Keratinocyte (primary cell): ENCODE data around the gene SKIC2. TPM values are rescaled to one million over a fixed set of nuclear protein-coding genes. Genes with fewer than 3 reads are reported as not detected.

Experiments used
- DNase-seq: peaks from one replicate; pipeline ENCODE4 v3.0.0-alpha.2; 2011; ENCODE audit warnings: low read depth, missing footprints, low spot score
- FAIRE-seq: peaks from 2 replicates; lab custom pipeline; 2011; peaks lifted over from hg19 to GRCh38; lab: Jason Lieb, UNC
- H2AFZ ChIP-seq: 2 replicates; pipeline ENCODE4 v1.6.0; 2012; ENCODE audit warnings: low read length, control low read depth, inconsistent platforms; ENCODE audit not compliant: control insufficient read depth
- H3K27ac ChIP-seq: 2 replicates; pipeline ENCODE4 v1.5.1; 2011; ENCODE audit warnings: low read length; ENCODE audit not compliant: control insufficient read depth, insufficient read depth
- H3K27me3 ChIP-seq: 3 replicates; pipeline ENCODE4 v1.6.0; 2011; ENCODE audit warnings: low read length; ENCODE audit not compliant: control insufficient read depth, insufficient read depth; ENCODE audit errors: extremely low read depth
- H3K36me3 ChIP-seq, 2 experiments: 2 replicates in 1 of 2; 3 replicates in 1 of 2; pipeline ENCODE4 v1.5.1; 2011; ENCODE audit warnings: low read length in 2 of 2, mild to moderate bottlenecking in 1 of 2; ENCODE audit not compliant: control insufficient read depth in 2 of 2, insufficient read depth in 2 of 2; ENCODE audit errors: extremely low read depth in 1 of 2
- H3K4me1 ChIP-seq: 3 replicates; pipeline ENCODE4 v1.5.1; 2011; ENCODE audit warnings: low read length; ENCODE audit not compliant: control insufficient read depth, insufficient read depth; ENCODE audit errors: extremely low read depth
- H3K4me2 ChIP-seq: 3 replicates; pipeline ENCODE4 v1.6.0; 2011; ENCODE audit warnings: low read depth, low read length; ENCODE audit not compliant: control insufficient read depth, insufficient read depth; ENCODE audit errors: extremely low read depth
- H3K4me3 ChIP-seq, 3 experiments: fragments of 200-600 bp in 1 of 3; sonication (generic) in 1 of 3; 2 replicates in 2 of 3; 3 replicates in 1 of 3; pipeline ENCODE4 v1.5.1; 2011 to 2016; ENCODE audit warnings: low read length in 3 of 3, mild to moderate bottlenecking in 3 of 3, control low read depth in 2 of 3, inconsistent platforms in 1 of 3, low read depth in 1 of 3, mixed read lengths in 1 of 3, mixed run types in 1 of 3, moderate library complexity in 1 of 3; ENCODE audit not compliant: control insufficient read depth in 2 of 3, insufficient read depth in 2 of 3; ENCODE audit errors: extremely low read depth in 1 of 3
- H3K79me2 ChIP-seq: 2 replicates; pipeline ENCODE4 v1.6.0; 2012; ENCODE audit warnings: low read length; ENCODE audit not compliant: control insufficient read depth, insufficient read depth
- H3K9ac ChIP-seq: 3 replicates; pipeline ENCODE4 v1.6.0; 2011; ENCODE audit warnings: low read length; ENCODE audit not compliant: control insufficient read depth, insufficient read depth; ENCODE audit errors: extremely low read depth
- H3K9me1 ChIP-seq: 3 replicates; pipeline ENCODE4 v1.6.0; 2011; ENCODE audit warnings: low read length; ENCODE audit not compliant: control insufficient read depth, insufficient read depth; ENCODE audit errors: extremely low read depth
- H3K9me3 ChIP-seq: 2 replicates; pipeline ENCODE4 v1.5.1; 2012; ENCODE audit warnings: low read depth, low read length; ENCODE audit not compliant: control insufficient read depth
- H4K20me1 ChIP-seq: 3 replicates; pipeline ENCODE4 v1.6.0; 2011; ENCODE audit warnings: low read length; ENCODE audit not compliant: control insufficient read depth, insufficient read depth; ENCODE audit errors: extremely low read depth
- EZH2 ChIP-seq: IDR thresholded peaks from one replicate; pipeline ENCODE4 v1.6.1; 2012; ENCODE audit warnings: inconsistent platforms, mild to moderate bottlenecking, low read length, moderate library complexity
- dilution Hi-C: fragments of 300-500 bp; cut with MboI; formaldehyde crosslinking; loops from one replicate; pipeline ENCODE4 v1.7.0; 2020; ENCODE audit warnings: low sequenced_read_pairs; ENCODE audit not compliant: extremely low pct_ligation_motif_present
- polyA plus RNA-seq, 5 experiments: library from polyadenylated mRNA; depleted of rRNA in 3 of 5; stranded (reverse) in 3 of 5; stranded (forward) in 1 of 5; unstranded in 1 of 5; fragments of >200 nt; gene quantifications; 1 replicate in 1 of 5; 2 replicates in 3 of 5; 3 replicates in 1 of 5; pipeline versions ENCODE4 v1.2.1 to v1.2.3, GENCODE V29; 2011 to 2012; ENCODE audit warnings: missing spikeins in 2 of 5, low read depth in 1 of 5, low replicate concordance in 1 of 5
- TF ChIP-seq, protein P1 (sequence below), 3 experiments: IDR thresholded peaks in 1 of 3; conservative IDR thresholded peaks in 1 of 3; optimal IDR thresholded peaks in 1 of 3; 2 replicates in 2 of 3; 3 replicates in 1 of 3; pipeline versions ENCODE3 to v1.5.1; 2011; ENCODE audit warnings: low read length in 3 of 3, mild to moderate bottlenecking in 3 of 3, moderate library complexity in 2 of 3, control low read depth in 1 of 3, inconsistent platforms in 1 of 3; ENCODE audit not compliant: insufficient read depth in 2 of 3; ENCODE audit errors: extremely low read depth in 1 of 3

The SKIC2 gene
- polyA plus RNA-seq, 1 donor (not counting 4 experiments of a cell fraction or from before 2014, with no cell fraction given), result 24.5 TPM

DNA sequence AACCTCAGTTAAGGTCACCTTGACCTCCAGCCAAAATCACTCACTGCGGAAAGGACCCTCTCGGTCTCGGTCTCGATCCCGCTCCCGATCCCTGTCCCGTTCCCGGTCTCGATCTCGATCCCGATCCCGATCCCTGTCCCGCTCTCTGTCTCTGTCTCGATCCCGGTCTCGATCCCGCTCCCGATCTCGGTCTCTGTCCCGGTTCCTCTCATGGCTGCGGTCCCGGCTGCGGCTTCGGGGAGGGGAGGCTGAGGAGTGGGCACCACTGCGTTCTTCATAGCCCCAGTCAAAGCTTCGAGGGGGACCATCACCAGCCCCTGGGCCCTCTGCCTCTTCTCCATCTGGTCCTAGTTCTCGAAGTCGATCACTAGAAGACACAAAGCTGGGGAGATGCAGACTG is 4.5 kb upstream of the SKIC2 start:
- H3K4me1 ChIP-seq, result peaks cover 11% of the 10 kb centered on the region
- dilution Hi-C loops, result no loop called here
- H3K4me2 ChIP-seq, result no peak overlapping the region
- H3K9ac ChIP-seq, result no peak overlapping the region
- TF ChIP-seq, protein P1, sequence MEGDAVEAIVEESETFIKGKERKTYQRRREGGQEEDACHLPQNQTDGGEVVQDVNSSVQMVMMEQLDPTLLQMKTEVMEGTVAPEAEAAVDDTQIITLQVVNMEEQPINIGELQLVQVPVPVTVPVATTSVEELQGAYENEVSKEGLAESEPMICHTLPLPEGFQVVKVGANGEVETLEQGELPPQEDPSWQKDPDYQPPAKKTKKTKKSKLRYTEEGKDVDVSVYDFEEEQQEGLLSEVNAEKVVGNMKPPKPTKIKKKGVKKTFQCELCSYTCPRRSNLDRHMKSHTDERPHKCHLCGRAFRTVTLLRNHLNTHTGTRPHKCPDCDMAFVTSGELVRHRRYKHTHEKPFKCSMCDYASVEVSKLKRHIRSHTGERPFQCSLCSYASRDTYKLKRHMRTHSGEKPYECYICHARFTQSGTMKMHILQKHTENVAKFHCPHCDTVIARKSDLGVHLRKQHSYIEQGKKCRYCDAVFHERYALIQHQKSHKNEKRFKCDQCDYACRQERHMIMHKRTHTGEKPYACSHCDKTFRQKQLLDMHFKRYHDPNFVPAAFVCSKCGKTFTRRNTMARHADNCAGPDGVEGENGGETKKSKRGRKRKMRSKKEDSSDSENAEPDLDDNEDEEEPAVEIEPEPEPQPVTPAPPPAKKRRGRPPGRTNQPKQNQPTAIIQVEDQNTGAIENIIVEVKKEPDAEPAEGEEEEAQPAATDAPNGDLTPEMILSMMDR (optimal IDR thresholded peaks at IDR 0.05 in 1 of 3, IDR thresholded peaks at IDR 0.05 in 1 of 3, conservative IDR thresholded peaks at IDR 0.05 in 1 of 3; ENCODE audit: extremely low read depth in 1 of 3, insufficient read depth in 2 of 3, low read length in 3 of 3), result no peak
- TF ChIP-seq EZH2, result no peak
- H4K20me1 ChIP-seq, result no peaks in the 10 kb centered on the region
- no peaks in the 10 kb centered on the region for H3K27me3 ChIP-seq
- peaks cover 29 to 47% of the 10 kb centered on the region in 2 experiments for H3K36me3 ChIP-seq
- H3K27ac ChIP-seq, result no peak overlapping the region
- H3K9me3 ChIP-seq, result no peaks in the 10 kb centered on the region
- FAIRE-seq (no peak), DNase-seq (no peak)
- H3K9me1 ChIP-seq, result no peaks in the 10 kb centered on the region
- H3K79me2 ChIP-seq, result peaks cover 20% of the 10 kb centered on the region
- no peak overlapping the region for H2AFZ ChIP-seq
- H3K4me3 ChIP-seq, result no peak overlapping the region

DNA sequence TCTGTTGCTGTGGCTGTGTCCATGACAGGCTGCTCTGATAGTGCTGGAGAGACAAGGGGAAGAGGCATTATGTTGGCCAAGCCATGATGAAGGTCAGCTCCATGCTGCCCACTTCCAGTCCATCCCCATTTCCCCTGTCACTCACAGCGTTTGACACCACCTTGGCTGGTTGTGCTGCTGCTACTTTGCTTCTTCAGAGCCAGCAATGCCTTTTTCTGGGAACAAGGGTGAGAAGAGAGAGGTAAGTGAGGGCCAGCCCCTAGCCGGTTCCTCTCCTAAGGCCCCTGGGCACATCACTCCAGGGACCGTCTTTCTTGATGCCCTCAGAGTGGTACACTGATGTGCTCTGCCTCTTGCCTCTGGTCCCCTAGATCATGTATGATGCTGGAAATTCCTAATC is 2.2 kb upstream of the SKIC2 start:
- Histone ChIP-seq H3K36me3 (peaks cover 31 to 58% of the 10 kb centered on the region in 2 experiments), H3K4me3 (no peak overlapping the region), H3K79me2 (peaks cover 27% of the 10 kb centered on the region), H3K4me1 (peaks cover 15% of the 10 kb centered on the region), H3K27me3 (no peaks in the 10 kb centered on the region), H2AFZ (no peak overlapping the region), H3K4me2 (no peak overlapping the region), H3K9me1 (no peaks in the 10 kb centered on the region), H3K9me3 (no peaks in the 10 kb centered on the region), H4K20me1 (no peaks in the 10 kb centered on the region), H3K9ac (no peak overlapping the region), H3K27ac (no peak overlapping the region)
- TF ChIP-seq, protein P1 (optimal IDR thresholded peaks at IDR 0.05 in 1 of 3, IDR thresholded peaks at IDR 0.05 in 1 of 3, conservative IDR thresholded peaks at IDR 0.05 in 1 of 3; ENCODE audit: extremely low read depth in 1 of 3, insufficient read depth in 2 of 3, low read length in 3 of 3), result no peak
- dilution Hi-C loops, result no loop called here
- FAIRE-seq, result no peak
- no peak for DNase-seq
